Right atrium auricular region (tissue), 2 donors: ENCODE results near the gene METTL23. TPM values are rescaled to one million over a fixed set of nuclear protein-coding genes. Genes with fewer than 3 reads are reported as not detected.

Experiments used
- DNase-seq: peaks from one replicate; pipeline ENCODE4 v3.0.0-alpha.2; 2019; ENCODE audit warnings: low spot score
- H3K27ac ChIP-seq, 2 donors: fragments of 200-600 bp; sonication (generic); 1 replicate in 1 of 2; 2 replicates in 1 of 2; pipeline ENCODE4 v1.5.1; 2016 to 2019
- H3K27me3 ChIP-seq, 2 donors: fragments of 200-600 bp; sonication (generic); one replicate each; pipeline versions ENCODE4 v1.5.1 to v1.6.0; 2017 to 2019
- H3K36me3 ChIP-seq: fragments of 200-600 bp; sonication (generic); one replicate; pipeline ENCODE4 v1.5.1; 2016
- H3K4me1 ChIP-seq, 2 donors: fragments of 200-600 bp; sonication (generic); one replicate each; pipeline versions ENCODE4 v1.5.1 to v1.6.0; 2017 to 2019
- H3K4me3 ChIP-seq, 2 donors: fragments of 200-600 bp; sonication (generic); 1 replicate in 1 of 2; 2 replicates in 1 of 2; pipeline ENCODE4 v1.5.1; 2017 to 2019; ENCODE audit warnings: mild to moderate bottlenecking in 1 of 2, moderate library complexity in 1 of 2
- H3K9me3 ChIP-seq, 2 donors: fragments of 200-600 bp; sonication (generic); one replicate each; pipeline ENCODE4 v1.5.1; 2019
- CTCF ChIP-seq, 2 donors: fragments of 200-600 bp; sonication (generic); IDR thresholded peaks; one replicate each; pipeline ENCODE4 v1.5.1; 2019; ENCODE audit warnings: antibody characterized with exemption in 2 of 2
- total RNA-seq, 2 donors: library from RNA; depleted of rRNA; stranded (reverse); fragments of >200 nt; gene quantifications; one replicate each; pipeline ENCODE4 v1.1.0, GENCODE V29; 2016

METTL23 gene
- total RNA-seq, 2 donors from 2014 or later, result 22.6 to 26.8 TPM

- TF ChIP-seq CTCF (IDR thresholded peaks at IDR 0.05), result no peak
- peak overlapping the region in 1 of 2 donors; percentile 21 for H3K27ac ChIP-seq
- H3K9me3 ChIP-seq, result no peaks in the 10 kb centered on the region
- H3K27me3 ChIP-seq, result no peaks in the 10 kb centered on the region
- no peak overlapping the region for H3K4me3 ChIP-seq
- no peak for DNase-seq
- H3K4me1 ChIP-seq, result peaks cover 0 to 46% of the 10 kb centered on the region in 2 donors
- peaks cover 56% of the 10 kb centered on the region for H3K36me3 ChIP-seq
These were observed 6.3 kb downstream of the METTL23 start for GRCh38 chr17:76732734-76733617.

- Histone ChIP-seq H3K36me3 (peaks cover 56% of the 10 kb centered on the region), H3K4me1 (peaks cover 0 to 49% of the 10 kb centered on the region in 2 donors), H3K27me3 (no peaks in the 10 kb centered on the region), H3K9me3 (no peaks in the 10 kb centered on the region), H3K27ac (no peak overlapping the region), H3K4me3 (no peak overlapping the region)
- no peak for TF ChIP-seq CTCF (IDR thresholded peaks at IDR 0.05)
- DNase-seq, result no peak
These were observed 6.9 kb downstream of the METTL23 start for GRCh38 chr17:76733618-76733957.

GRCh38 chr17:76734080-76734840 lies 7.6 kb downstream of the METTL23 start:
- Histone ChIP-seq H3K9me3 (no peaks in the 10 kb centered on the region), H3K27me3 (no peaks in the 10 kb centered on the region), H3K27ac (peak overlapping the region in 1 of 2 donors; percentile 100), H3K4me1 (peaks cover 0 to 54% of the 10 kb centered on the region in 2 donors), H3K36me3 (peaks cover 56% of the 10 kb centered on the region), H3K4me3 (peak overlapping the region in 1 of 2 donors; percentile 96)
- TF ChIP-seq CTCF (IDR thresholded peaks at IDR 0.05), result no peak
- DNase-seq, result no peak

GRCh38 chr17:76735006-76735405 lies 8.4 kb downstream of the METTL23 start:
- Histone ChIP-seq H3K4me3 (peak overlapping the region; percentile 96 to 97), H3K27ac (peak overlapping the region in 1 of 2 donors; percentile 100), H3K36me3 (peaks cover 56% of the 10 kb centered on the region), H3K4me1 (peaks cover 0 to 57% of the 10 kb centered on the region in 2 donors), H3K27me3 (no peaks in the 10 kb centered on the region), H3K9me3 (no peaks in the 10 kb centered on the region)
- no peak for DNase-seq
- TF ChIP-seq CTCF (IDR thresholded peaks at IDR 0.05), result no peak

GRCh38 chr17:76735586-76736348 lies 9.1 kb downstream of the METTL23 start:
- no peaks in the 10 kb centered on the region for H3K9me3 ChIP-seq
- H3K4me1 ChIP-seq, result peaks cover 0 to 57% of the 10 kb centered on the region in 2 donors
- H3K36me3 ChIP-seq, result peaks cover 52% of the 10 kb centered on the region
- peak overlapping the region; percentile 99 to 100 for H3K27ac ChIP-seq
- peak overlapping the region; percentile 96 to 97 for H3K4me3 ChIP-seq
- TF ChIP-seq CTCF (IDR thresholded peaks at IDR 0.05), result no peak
- H3K27me3 ChIP-seq, result no peaks in the 10 kb centered on the region
- no peak for DNase-seq
